GM18868 (cell line): ENCODE data around the gene KANSL3.
"Not testable (repeated sequence)": the region's sequence is repeated elsewhere in the genome, so short reads cannot be mapped to it uniquely, and the experiment has no call there.

Experiments
- ATAC-seq: cut with Tn5 transposase; IDR thresholded peaks from one replicate; pipeline ENCODE4 v1.9.1; 2021; ENCODE audit warnings: mild to moderate bottlenecking, moderate library complexity; ENCODE audit not compliant: unreplicated experiment

Gene KANSL3

GRCh38 chr2:96564026-96564425 is 74.1 kb downstream of the KANSL3 start:
- ATAC-seq: no peak

GRCh38 chr2:96558485-96558884 is 79.6 kb downstream of the KANSL3 start:
- ATAC-seq: no peak

GRCh38 chr2:96558061-96558460 is 80.1 kb downstream of the KANSL3 start:
- no peak for ATAC-seq

- not testable (repeated sequence) for ATAC-seq
These were observed 80.7 kb downstream of the KANSL3 start for GRCh38 chr2:96557421-96557820.

GRCh38 chr2:96556441-96557330 is 81.4 kb downstream of the KANSL3 start:
- ATAC-seq: no peak

- ATAC-seq: no peak
These were observed 82.9 kb downstream of the KANSL3 start for GRCh38 chr2:96555146-96555610.

GRCh38 chr2:96554293-96555145 is 83.6 kb downstream of the KANSL3 start:
- ATAC-seq: no peak

GRCh38 chr2:96553957-96554292 is 84.2 kb downstream of the KANSL3 start:
- ATAC-seq: not testable (repeated sequence)

GRCh38 chr2:96553176-96553956 is 84.7 kb downstream of the KANSL3 start:
- no peak for ATAC-seq

GRCh38 chr2:96552315-96553175 is 85.6 kb downstream of the KANSL3 start:
- ATAC-seq: no peak

- ATAC-seq: no peak
These were observed 86.4 kb downstream of the KANSL3 start for GRCh38 chr2:96551605-96552314.

- ATAC-seq: no peak
These were observed 87.1 kb downstream of the KANSL3 start for GRCh38 chr2:96550787-96551604.

GRCh38 chr2:96549967-96550786 is 87.9 kb downstream of the KANSL3 start:
- no peak for ATAC-seq

GRCh38 chr2:96549466-96549785 is 88.7 kb downstream of the KANSL3 start:
- no peak for ATAC-seq

- ATAC-seq: no peak
These were observed 89.3 kb downstream of the KANSL3 start for GRCh38 chr2:96548558-96549465.

GRCh38 chr2:96547731-96548171 is 90.4 kb downstream of the KANSL3 start:
- no peak for ATAC-seq

GRCh38 chr2:96547203-96547641 is 90.9 kb downstream of the KANSL3 start:
- ATAC-seq: no peak
